ENCODE results near the gene LRTM1. TPM values are rescaled to one million over a fixed set of nuclear protein-coding genes. Genes with fewer than 3 reads are reported as not detected.

LRTM1 gene
- total and polyA plus RNA-seq, 10 donors, result 1.6 to 14.1 (median 6.7) TPM

DNA sequence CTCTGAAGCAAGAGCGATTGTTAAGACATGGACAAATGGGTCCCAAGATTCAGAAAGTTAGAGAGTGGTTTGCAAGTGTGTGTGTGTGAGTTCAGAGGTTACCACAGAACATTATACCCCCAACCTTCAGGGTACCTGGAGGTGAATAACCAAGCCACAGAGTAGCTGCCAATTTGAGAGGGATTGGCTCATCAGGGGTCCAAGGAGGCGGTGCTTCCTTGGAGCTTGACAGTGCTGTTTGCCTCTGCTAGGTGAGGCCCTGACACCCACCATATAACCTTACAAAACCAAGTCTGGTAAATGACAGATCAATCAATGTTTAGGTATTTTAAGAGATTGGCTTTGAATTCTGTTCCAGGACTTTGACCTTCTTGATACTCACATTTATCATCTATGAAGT is 35.7 kb downstream of the LRTM1 start:
- 54 to 98% (median 91%) methylated on average over 2 of the region's 2 CpGs for WGBS, 5 donors
- Histone ChIP-seq H3K4me3 (no peak overlapping the region), H3K4me1 (peaks cover 0 to 17% (median 9%) of the 10 kb centered on the region in 6 donors), H3K27me3 (replicated peaks in 1 of 7) (no peaks in the 10 kb centered on the region), H3K36me3 (no peaks in the 10 kb centered on the region), H3K27ac (no peak overlapping the region), H3K9me3 (no peaks in the 10 kb centered on the region)
- intact Hi-C loops (cut with DNase I; ENCODE audit: low total_unique reads), result no loop called here
- TF ChIP-seq CTCF (IDR thresholded peaks at IDR 0.05 in 8 of 11, conservative IDR thresholded peaks at IDR 0.05 in 3 of 11) (no peak), POLR2AphosphoS5 (IDR thresholded peaks at IDR 0.05) (no peak), POLR2A (IDR thresholded peaks at IDR 0.05) (no peak)
- no peak for DNase-seq

- DNase-seq, result peak; percentile 74
Measured at GRCh38 chr3:54891540-54891897, 36.3 kb downstream of the LRTM1 start.

GRCh38 chr3:54889731-54890130 is 38.1 kb downstream of the LRTM1 start:
- H3K27ac ChIP-seq, result no peak overlapping the region
- no peaks in the 10 kb centered on the region for H3K36me3 ChIP-seq
- H3K27me3 ChIP-seq (replicated peaks in 1 of 7), result no peaks in the 10 kb centered on the region
- intact Hi-C loops (cut with DNase I; ENCODE audit: low total_unique reads), result no loop called here
- H3K9me3 ChIP-seq, result no peaks in the 10 kb centered on the region
- 75 to 84% (median 81%) methylated on average over 3 of the region's 3 CpGs for WGBS, 5 donors
- no peak for DNase-seq
- no peak overlapping the region for H3K4me3 ChIP-seq
- no peak for TF ChIP-seq POLR2A (IDR thresholded peaks at IDR 0.05)
- H3K4me1 ChIP-seq, result peaks cover 0 to 17% (median 9%) of the 10 kb centered on the region in 6 donors

More at GRCh38 chr3:54891540-54891897, 36.3 kb downstream of the LRTM1 start:
- 33 to 51% (median 44%) methylated on average over 5 of the region's 5 CpGs for WGBS, 5 donors
- Histone ChIP-seq H3K27ac (peak overlapping the region in 2 of 8 donors; percentile 8 to 10), H3K9me3 (no peaks in the 10 kb centered on the region), H3K4me1 (peaks cover 0 to 17% (median 9%) of the 10 kb centered on the region in 6 donors), H3K27me3 (replicated peaks in 1 of 7) (no peaks in the 10 kb centered on the region), H3K4me3 (no peak overlapping the region), H3K36me3 (no peaks in the 10 kb centered on the region)
- intact Hi-C loops (cut with DNase I; ENCODE audit: low total_unique reads), result no loop called here
- peak in 9 of 11 experiments; percentile 17 to 64 (median 40) for TF ChIP-seq CTCF (IDR thresholded peaks at IDR 0.05 in 8 of 11, conservative IDR thresholded peaks at IDR 0.05 in 3 of 11)
- TF ChIP-seq POLR2AphosphoS5 (IDR thresholded peaks at IDR 0.05), result peak in 2 of 3 donors; percentile 61
- TF ChIP-seq POLR2A (IDR thresholded peaks at IDR 0.05), result no peak

DNA sequence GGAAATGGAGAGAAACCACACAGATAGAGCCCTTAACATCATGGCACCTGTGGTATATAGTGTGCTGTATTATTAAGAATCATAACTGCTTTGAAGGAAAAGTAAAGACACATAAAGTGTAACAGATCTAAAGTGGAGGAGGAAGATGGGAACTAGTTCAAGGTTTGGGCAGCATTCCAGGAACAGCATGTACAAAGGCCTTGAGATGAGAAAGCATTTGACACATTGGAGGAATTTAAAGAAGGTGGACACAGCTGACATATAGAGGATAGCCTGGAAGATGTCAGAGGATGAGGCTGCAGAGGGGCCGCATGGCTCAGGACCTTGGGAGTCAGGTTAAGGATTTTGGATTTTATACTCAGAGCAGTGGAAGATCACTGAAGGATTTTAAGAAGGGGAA is 39.0 kb downstream of the LRTM1 start:
- intact Hi-C loops (cut with DNase I; ENCODE audit: low total_unique reads), result no loop called here

More for the DNA sequence above, 39.0 kb downstream of the LRTM1 start:
- DNase-seq, result no peak
- no peaks in the 10 kb centered on the region for H3K27me3 ChIP-seq (replicated peaks in 1 of 7)
- peaks cover 0 to 17% (median 9%) of the 10 kb centered on the region in 6 donors for H3K4me1 ChIP-seq
- H3K36me3 ChIP-seq, result no peaks in the 10 kb centered on the region
- no peaks in the 10 kb centered on the region for H3K9me3 ChIP-seq
- no peak for TF ChIP-seq CTCF (IDR thresholded peaks at IDR 0.05 in 8 of 11, conservative IDR thresholded peaks at IDR 0.05 in 3 of 11)
- H3K27ac ChIP-seq, result no peak overlapping the region
- 78 to 92% (median 80%) methylated on average over 1 of the region's 1 CpG for WGBS, 5 donors
- no peak overlapping the region for H3K4me3 ChIP-seq

Measured in spleen (tissue), 11 donors.